Panc1 (cell line): Measurements from ENCODE around the gene LNPK. TPM values are rescaled to one million over a fixed set of nuclear protein-coding genes. Genes with fewer than 3 reads are reported as not detected.

Experiments
- ATAC-seq: fragments of 200-7000 bp; cut with Tn5 transposase; 2 replicates; pipeline ENCODE4 v1.9.1; 2020; ENCODE audit warnings: mild to moderate bottlenecking, moderate library complexity
- BruUV-seq: library from RNA; stranded (reverse); fragments of 400-500 nt; replicated peaks from 2 replicates; lab custom pipeline; 2021; lab: Mats Ljungman, UMichigan
- CTCF ChIA-PET: fragments of 300-600 bp; sonication (Branson Sonifier 250); formaldehyde crosslinking; loops from one replicate; lab custom pipeline; 2022; ENCODE audit warnings: antibody characterized with exemption; lab: Charles Lee
- POLR2A ChIA-PET: fragments of 300-600 bp; sonication (Branson Sonifier 250); formaldehyde crosslinking; loops from one replicate; lab custom pipeline; 2022; ENCODE audit warnings: antibody characterized with exemption; lab: Charles Lee
- DNase-seq: peaks from one replicate; pipeline ENCODE4 v3.0.0-alpha.2; 2010; ENCODE audit warnings: low read depth, low spot score
- H3K27ac ChIP-seq: 2 replicates; pipeline ENCODE4 v1.5.1; 2011; ENCODE audit warnings: mild to moderate bottlenecking, low read length, inconsistent platforms
- H3K27me3 ChIP-seq: fragments of 200-500 bp; sonication (Bioruptor generic); 2 replicates; pipeline ENCODE4 v1.6.0; 2014; ENCODE audit warnings: low read length, inconsistent platforms; ENCODE audit not compliant: control insufficient read depth, insufficient read depth
- H3K36me3 ChIP-seq: fragments of 200-500 bp; sonication (Bioruptor generic); 2 replicates; pipeline ENCODE4 v1.5.1; 2014; ENCODE audit warnings: inconsistent platforms, mild to moderate bottlenecking, low read length, moderate library complexity; ENCODE audit not compliant: control insufficient read depth, insufficient read depth
- H3K4me1 ChIP-seq: 2 replicates; pipeline ENCODE4 v1.5.1; 2011; ENCODE audit warnings: inconsistent platforms, mild to moderate bottlenecking, low read length, moderate library complexity; ENCODE audit not compliant: control insufficient read depth, insufficient read depth
- H3K4me3 ChIP-seq, 2 experiments: 2 replicates each; pipeline ENCODE4 v1.5.1; 2011 to 2012; ENCODE audit warnings: low read depth in 2 of 2, low read length in 2 of 2, mild to moderate bottlenecking in 2 of 2, inconsistent platforms in 1 of 2, moderate library complexity in 1 of 2
- H3K9me3 ChIP-seq: fragments of 200-500 bp; sonication (Bioruptor generic); 2 replicates; pipeline ENCODE4 v1.5.1; 2014; ENCODE audit warnings: low read depth, mild to moderate bottlenecking, inconsistent platforms, low read length, moderate library complexity; ENCODE audit not compliant: control insufficient read depth, insufficient read depth
- CTCF ChIP-seq: fragments of 450-650 bp; IDR thresholded peaks from 2 replicates; pipeline ENCODE4 v1.5.1; 2017; ENCODE audit warnings: mild to moderate bottlenecking
- POLR2AphosphoS5 ChIP-seq: IDR thresholded peaks from 2 replicates; pipeline ENCODE4 v1.6.1; 2012; ENCODE audit warnings: mild to moderate bottlenecking, low read depth, low read length, moderate library complexity
- REST ChIP-seq, 2 experiments: IDR thresholded peaks; 2 replicates each; pipeline ENCODE4 v1.6.1; 2011 to 2012; ENCODE audit warnings: low read depth in 2 of 2, control low read depth in 1 of 2, low read length in 1 of 2, mild to moderate bottlenecking in 1 of 2, moderate library complexity in 1 of 2; ENCODE audit not compliant: insufficient read depth in 1 of 2
- SIN3A ChIP-seq: IDR thresholded peaks from 2 replicates; pipeline ENCODE4 v1.6.1; 2012; ENCODE audit warnings: low read depth, mild to moderate bottlenecking, low read length, moderate library complexity, borderline replicate concordance; ENCODE audit not compliant: insufficient read depth
- TCF7L2 ChIP-seq: IDR thresholded peaks from 2 replicates; pipeline ENCODE4 v1.6.1; 2011; ENCODE audit warnings: mild to moderate bottlenecking, low read depth, low read length, inconsistent platforms
- in situ Hi-C: cut with HindIII; loops from 2 replicates; pipeline ENCODE4 v1.10.0; 2016; ENCODE audit warnings: low sequenced_read_pairs, low pct_unique_long_range_greater_than_20kb
- intact Hi-C: fragments of 100-400 bp; cut with micrococcal nuclease; formaldehyde crosslinking; loops from one replicate; pipeline ENCODE4 v1.10.0; 2022; ENCODE audit not compliant: unreplicated experiment
- total RNA-seq: library from RNA; stranded (reverse); gene quantifications from one replicate; pipeline ENCODE4 v1.2.1, GENCODE V29; 2021; ENCODE audit not compliant: unreplicated experiment

LNPK gene
- total RNA-seq, 1 experiment from 2014 or later = 27.3 TPM

- ChIA-PET CTCF (no interaction called here), POLR2A (interaction anchor here (0.5 kb wide), 1 partner anchor 103 kb away, joined by 7 read pairs; the partner anchor contains the start of gene HOXD11)
- Histone ChIP-seq H3K4me1 (peaks cover 13% of the 10 kb centered on the region), H3K4me3 (no peak overlapping the region), H3K9me3 (no peaks in the 10 kb centered on the region), H3K36me3 (no peaks in the 10 kb centered on the region), H3K27ac (no peak overlapping the region), H3K27me3 (no peaks in the 10 kb centered on the region)
- in situ Hi-C loops (no loop called here), intact Hi-C loops (no loop called here)
- no peak for DNase-seq
- no TSS peak for BruUV-seq
- no peak for TF ChIP-seq SIN3A
- no peak for TF ChIP-seq CTCF
- no peak for TF ChIP-seq REST (IDR thresholded peaks at IDR 0.05; ENCODE audit: insufficient read depth in 1 of 2, low read depth in 2 of 2, low read length in 1 of 2)
- TF ChIP-seq POLR2AphosphoS5 = no peak
- no peak for TF ChIP-seq TCF7L2
- ATAC-seq = no peak
These were observed 1.9 kb upstream of the LNPK start for GRCh38 chr2:176003958-176004357.

- peak overlapping the region; percentile 73 for H3K27ac ChIP-seq
These were observed 682 bp upstream of the LNPK start for GRCh38 chr2:176002688-176003210.

More at GRCh38 chr2:176002688-176003210, 682 bp upstream of the LNPK start:
- Histone ChIP-seq H3K4me3 (peak overlapping the region; percentile 88 to 98), H3K36me3 (no peaks in the 10 kb centered on the region), H3K4me1 (peaks cover 13% of the 10 kb centered on the region), H3K9me3 (no peaks in the 10 kb centered on the region), H3K27me3 (no peaks in the 10 kb centered on the region)
- TF ChIP-seq REST (IDR thresholded peaks at IDR 0.05; ENCODE audit: insufficient read depth in 1 of 2, low read depth in 2 of 2, low read length in 1 of 2) (no peak), SIN3A (no peak), TCF7L2 (no peak), POLR2AphosphoS5 (no peak), CTCF (no peak)
- intact Hi-C loops = no loop called here
- in situ Hi-C loops = no loop called here
- DNase-seq = no peak
- ATAC-seq = peak; percentile 56
- no TSS peak for BruUV-seq
- CTCF ChIA-PET = no interaction called here
- POLR2A ChIA-PET = no interaction called here
